ENCODE results near the gene COMMD4. TPM values are rescaled to one million over a fixed set of nuclear protein-coding genes. Genes with fewer than 3 reads are reported as not detected.
"Not testable (repeated sequence)": the region's sequence is repeated elsewhere in the genome, so short reads cannot be mapped to it uniquely, and the experiment has no call there.

The COMMD4 gene
- total RNA-seq, 1 experiment from 2014 or later = 94.3 TPM

- Histone ChIP-seq H3K4me3 (ENCODE audit: low read depth, low read length) (peak overlapping the region; percentile 71), H3K36me3 (ENCODE audit: control insufficient read depth, insufficient read depth, low read length) (no peaks in the 10 kb centered on the region), H3K27me3 (replicated peaks; ENCODE audit: control insufficient read depth, insufficient read depth, low read length) (no peaks in the 10 kb centered on the region), H3K9me3 (no peaks in the 10 kb centered on the region), H3K4me1 (peaks cover 5% of the 10 kb centered on the region; the same call in 1 of the 2 replicates)
- peak in 1 of 2 experiments; percentile 31 for DNase-seq
- Mint-ChIP-seq H3K4me3 (ENCODE audit: unreplicated experiment) (peak overlapping the region; percentile 93), H3K27ac (ENCODE audit: unreplicated experiment) (no peak overlapping the region), H3K36me3 (ENCODE audit: insufficient read depth, unreplicated experiment) (peaks cover 7% of the 10 kb centered on the region), H3K9me3 (ENCODE audit: unreplicated experiment) (no peaks in the 10 kb centered on the region), H3K4me1 (ENCODE audit: low read depth, unreplicated experiment) (no peaks in the 10 kb centered on the region), H3K27me3 (ENCODE audit: insufficient read depth, unreplicated experiment) (peaks cover 4% of the 10 kb centered on the region)
- BruUV-seq (replicated peaks) = no TSS peak
- intact Hi-C loops (cut with micrococcal nuclease; ENCODE audit: unreplicated experiment) = no loop called here
- TF ChIP-seq, protein P1, sequence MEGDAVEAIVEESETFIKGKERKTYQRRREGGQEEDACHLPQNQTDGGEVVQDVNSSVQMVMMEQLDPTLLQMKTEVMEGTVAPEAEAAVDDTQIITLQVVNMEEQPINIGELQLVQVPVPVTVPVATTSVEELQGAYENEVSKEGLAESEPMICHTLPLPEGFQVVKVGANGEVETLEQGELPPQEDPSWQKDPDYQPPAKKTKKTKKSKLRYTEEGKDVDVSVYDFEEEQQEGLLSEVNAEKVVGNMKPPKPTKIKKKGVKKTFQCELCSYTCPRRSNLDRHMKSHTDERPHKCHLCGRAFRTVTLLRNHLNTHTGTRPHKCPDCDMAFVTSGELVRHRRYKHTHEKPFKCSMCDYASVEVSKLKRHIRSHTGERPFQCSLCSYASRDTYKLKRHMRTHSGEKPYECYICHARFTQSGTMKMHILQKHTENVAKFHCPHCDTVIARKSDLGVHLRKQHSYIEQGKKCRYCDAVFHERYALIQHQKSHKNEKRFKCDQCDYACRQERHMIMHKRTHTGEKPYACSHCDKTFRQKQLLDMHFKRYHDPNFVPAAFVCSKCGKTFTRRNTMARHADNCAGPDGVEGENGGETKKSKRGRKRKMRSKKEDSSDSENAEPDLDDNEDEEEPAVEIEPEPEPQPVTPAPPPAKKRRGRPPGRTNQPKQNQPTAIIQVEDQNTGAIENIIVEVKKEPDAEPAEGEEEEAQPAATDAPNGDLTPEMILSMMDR (IDR thresholded peaks at IDR 0.05; ENCODE audit: insufficient read depth in 1 of 2, low read depth in 1 of 2, low read length in 1 of 2, severe bottlenecking in 1 of 2, unreplicated experiment in 1 of 2) = no peak
- POLR2A ChIA-PET = no interaction called here
- CTCF ChIA-PET = interaction anchor here (1.0 kb wide), 1 partner anchor 19 kb away, joined by 3 read pairs; no protein-coding TSS in a partner anchor
Measured at GRCh38 chr15:75348562-75349350, 12.9 kb downstream of the COMMD4 start.

GRCh38 chr15:75349351-75349669, 13.4 kb downstream of the COMMD4 start:
- H3K27me3 ChIP-seq (replicated peaks; ENCODE audit: control insufficient read depth, insufficient read depth, low read length); H3K4me3 ChIP-seq (ENCODE audit: low read depth, low read length); BruUV-seq (replicated peaks); H3K4me1 Mint-ChIP-seq (ENCODE audit: low read depth, unreplicated experiment); H3K36me3 ChIP-seq (ENCODE audit: control insufficient read depth, insufficient read depth, low read length); H3K27me3 Mint-ChIP-seq (ENCODE audit: insufficient read depth, unreplicated experiment); DNase-seq; H3K36me3 Mint-ChIP-seq (ENCODE audit: insufficient read depth, unreplicated experiment); POLR2A ChIA-PET; H3K27ac Mint-ChIP-seq (ENCODE audit: unreplicated experiment); H3K9me3 Mint-ChIP-seq (ENCODE audit: unreplicated experiment); H3K9me3 ChIP-seq; H3K4me1 ChIP-seq; intact Hi-C loops (cut with micrococcal nuclease; ENCODE audit: unreplicated experiment); CTCF ChIA-PET: not testable (repeated sequence)
- H3K4me3 Mint-ChIP-seq (ENCODE audit: unreplicated experiment) = peak overlapping the region; percentile 93

GRCh38 chr15:75349851-75350588, 14.2 kb downstream of the COMMD4 start:
- ChIA-PET POLR2A (no interaction called here), CTCF (no interaction called here)
- no TSS peak for BruUV-seq (replicated peaks)
- Mint-ChIP-seq H3K9me3 (ENCODE audit: unreplicated experiment) (no peaks in the 10 kb centered on the region), H3K4me1 (ENCODE audit: low read depth, unreplicated experiment) (no peaks in the 10 kb centered on the region), H3K36me3 (ENCODE audit: insufficient read depth, unreplicated experiment) (peaks cover 7% of the 10 kb centered on the region), H3K27me3 (ENCODE audit: insufficient read depth, unreplicated experiment) (peaks cover 4% of the 10 kb centered on the region), H3K27ac (ENCODE audit: unreplicated experiment) (no peak overlapping the region), H3K4me3 (ENCODE audit: unreplicated experiment) (no peak overlapping the region)
- Histone ChIP-seq H3K27me3 (replicated peaks; ENCODE audit: control insufficient read depth, insufficient read depth, low read length) (no peaks in the 10 kb centered on the region), H3K4me1 (peaks cover 5% of the 10 kb centered on the region; the same call in 1 of the 2 replicates), H3K9me3 (no peaks in the 10 kb centered on the region), H3K4me3 (ENCODE audit: low read depth, low read length) (no peak overlapping the region), H3K36me3 (ENCODE audit: control insufficient read depth, insufficient read depth, low read length) (no peaks in the 10 kb centered on the region)
- TF ChIP-seq, protein P1 (IDR thresholded peaks at IDR 0.05; ENCODE audit: insufficient read depth in 1 of 2, low read depth in 1 of 2, low read length in 1 of 2, severe bottlenecking in 1 of 2, unreplicated experiment in 1 of 2) = no peak
- DNase-seq = no peak
- intact Hi-C loops (cut with micrococcal nuclease; ENCODE audit: unreplicated experiment) = no loop called here
